Skeletal muscle satellite cell (primary cell): ENCODE data around the gene TTC3.
"Not testable (repeated sequence)": the region's sequence is repeated elsewhere in the genome, so short reads cannot be mapped to it uniquely, and the experiment has no call there.

ENCODE experiments used
- H3K27me3 ChIP-seq: 2 replicates; pipeline ENCODE4 v1.7.0; 2013; ENCODE audit warnings: low read length; ENCODE audit not compliant: control insufficient read depth, insufficient read depth
- H3K36me3 ChIP-seq: 2 replicates; pipeline ENCODE4 v1.7.0; 2013; ENCODE audit warnings: mild to moderate bottlenecking, control low read depth, low read length; ENCODE audit not compliant: insufficient read depth
- H3K4me1 ChIP-seq: 2 replicates; pipeline ENCODE4 v1.7.0; 2013; ENCODE audit warnings: low read length; ENCODE audit not compliant: control insufficient read depth, insufficient read depth
- H3K4me2 ChIP-seq: 2 replicates; pipeline ENCODE4 v1.7.0; 2013; ENCODE audit warnings: mild to moderate bottlenecking, low read length
- H3K4me3 ChIP-seq: 2 replicates; pipeline ENCODE4 v1.7.0; 2013; ENCODE audit warnings: low read length
- H3K9ac ChIP-seq: 2 replicates; pipeline ENCODE4 v1.7.0; 2013; ENCODE audit warnings: mild to moderate bottlenecking, low read depth, low read length, moderate library complexity
- H3K9me3 ChIP-seq: replicated peaks from 2 replicates; pipeline ENCODE4 v1.7.0; 2013; ENCODE audit warnings: mild to moderate bottlenecking, control low read depth, low read length

Gene TTC3

DNA sequence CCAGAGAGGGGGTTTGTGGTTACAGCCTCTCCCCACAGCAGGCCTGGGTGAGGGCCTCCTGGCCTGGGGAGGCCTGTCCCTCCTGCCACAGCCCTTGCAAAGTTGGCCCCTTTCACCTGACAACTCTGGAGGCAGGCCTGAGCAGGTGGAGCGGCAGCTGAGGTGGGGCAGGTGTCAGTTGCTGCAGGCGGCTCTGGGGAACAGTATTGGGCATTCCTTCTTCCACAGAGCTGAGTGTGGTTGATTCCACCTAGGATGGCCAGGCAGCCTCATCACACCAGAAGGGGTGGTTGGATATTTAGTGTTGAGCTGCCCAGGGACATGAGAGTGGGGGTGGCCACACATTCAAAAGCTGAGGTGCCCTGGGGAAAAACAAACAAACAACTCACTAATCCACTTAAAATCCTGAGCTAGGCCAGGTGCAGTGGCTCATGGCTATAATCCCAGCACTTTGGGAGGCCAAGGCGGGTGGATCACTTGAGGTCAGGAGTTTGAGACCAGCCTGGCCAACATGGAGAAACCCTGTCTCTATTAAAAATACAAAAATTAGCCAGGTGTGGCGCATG lies 31.3 kb upstream of the TTC3 start:
- Histone ChIP-seq H3K9me3 (no peaks in the 10 kb centered on the region), H3K9ac (no peak overlapping the region), H3K4me1 (no peaks in the 10 kb centered on the region)

DNA sequence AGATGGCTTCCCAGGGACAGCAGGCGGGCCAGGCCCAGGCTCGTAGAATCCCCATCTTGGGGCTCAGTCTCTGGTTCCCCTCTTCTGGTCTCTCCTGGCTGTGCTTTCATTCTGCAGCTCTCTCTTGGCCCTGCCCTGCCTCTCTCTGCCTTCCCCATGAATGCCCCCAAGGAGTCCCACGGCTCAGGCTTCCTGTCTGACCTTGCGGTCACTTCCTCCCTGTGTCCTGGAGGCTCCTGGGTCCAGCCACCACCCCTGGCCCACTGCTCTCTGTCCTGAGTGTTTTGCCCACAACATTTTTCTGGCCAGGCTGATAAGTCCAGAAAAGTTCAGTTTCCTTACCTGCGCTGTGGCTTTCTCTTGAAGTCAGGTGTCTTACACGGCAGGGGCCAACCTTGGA lies 29.2 kb upstream of the TTC3 start:
- Histone ChIP-seq H3K9me3 (no peaks in the 10 kb centered on the region), H3K27me3 (peaks cover 9% of the 10 kb centered on the region), H3K4me2 (no peak overlapping the region), H3K4me1 (no peaks in the 10 kb centered on the region), H3K36me3 (no peaks in the 10 kb centered on the region), H3K9ac (no peak overlapping the region), H3K4me3 (no peak overlapping the region)

More for the DNA sequence above, 31.3 kb upstream of the TTC3 start:
- peaks cover 6% of the 10 kb centered on the region for H3K27me3 ChIP-seq
- H3K4me3 ChIP-seq, result no peak overlapping the region
- H3K4me2 ChIP-seq, result no peak overlapping the region
- no peaks in the 10 kb centered on the region for H3K36me3 ChIP-seq

DNA sequence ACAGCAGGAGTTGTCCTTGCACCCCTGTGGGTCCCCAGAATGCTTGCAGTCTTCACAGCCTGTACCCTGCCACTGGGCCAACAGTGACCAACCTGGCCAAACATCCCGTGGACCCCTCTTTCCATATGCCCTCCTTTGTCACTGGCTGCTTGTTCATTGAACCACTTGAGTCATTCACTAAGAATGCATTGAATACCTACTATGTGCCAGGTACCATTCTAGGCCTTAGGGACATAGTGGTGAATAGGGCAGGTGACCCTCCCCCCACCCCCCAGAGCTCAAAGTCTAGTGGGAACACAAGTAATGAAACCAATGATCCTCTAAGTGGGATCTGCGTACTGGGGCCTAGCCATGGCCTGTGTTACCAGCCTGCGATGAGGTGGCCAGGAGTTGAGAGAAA lies 28.4 kb upstream of the TTC3 start:
- Histone ChIP-seq H3K4me3 (no peak overlapping the region), H3K4me2 (no peak overlapping the region), H3K9ac (no peak overlapping the region), H3K27me3 (peaks cover 11% of the 10 kb centered on the region), H3K4me1 (no peaks in the 10 kb centered on the region), H3K36me3 (no peaks in the 10 kb centered on the region), H3K9me3 (no peaks in the 10 kb centered on the region)

DNA sequence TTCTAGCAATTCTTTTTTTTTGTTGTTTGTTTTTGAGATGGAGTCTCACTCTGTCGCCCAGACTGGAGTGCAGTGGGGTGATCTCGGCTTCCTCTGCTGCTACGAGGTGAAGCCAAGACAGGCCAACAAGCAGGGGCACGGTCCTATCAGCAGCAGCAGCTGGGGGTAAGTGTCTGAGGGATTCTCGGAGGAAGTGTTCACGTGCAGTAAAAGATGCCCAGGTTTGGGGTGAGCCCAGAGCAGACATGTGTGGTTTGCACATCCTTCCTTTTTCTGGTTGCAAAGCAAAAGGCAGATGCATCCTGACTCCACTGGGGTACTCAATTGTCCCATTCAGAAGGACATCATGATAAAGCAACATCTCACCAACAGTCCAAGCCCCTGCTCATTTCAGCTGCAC lies 27.9 kb upstream of the TTC3 start:
- Histone ChIP-seq H3K4me1 (no peaks in the 10 kb centered on the region), H3K9me3 (no peaks in the 10 kb centered on the region), H3K36me3 (no peaks in the 10 kb centered on the region), H3K4me3 (no peak overlapping the region), H3K4me2 (no peak overlapping the region), H3K27me3 (peaks cover 11% of the 10 kb centered on the region), H3K9ac (no peak overlapping the region)

DNA sequence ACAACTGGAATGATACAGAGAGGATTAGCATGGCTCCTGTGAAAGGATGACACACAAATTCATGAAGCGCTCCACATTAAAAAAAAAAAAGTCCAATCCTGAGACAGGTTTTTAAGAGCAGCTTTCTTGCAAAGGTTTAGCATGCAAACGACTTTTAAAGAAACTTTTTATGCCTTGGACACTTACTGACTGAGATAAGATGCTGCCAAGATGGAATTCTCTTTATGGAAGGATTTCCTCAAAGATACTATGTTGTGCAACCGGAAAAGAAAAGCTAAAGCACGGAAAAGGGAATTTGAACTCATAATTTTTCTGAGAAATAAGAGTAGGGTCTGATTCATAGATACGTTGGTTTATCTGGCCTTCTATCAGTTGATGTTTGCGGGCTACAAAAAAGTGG lies 27.5 kb upstream of the TTC3 start:
- Histone ChIP-seq H3K27me3 (peaks cover 11% of the 10 kb centered on the region), H3K9me3 (no peaks in the 10 kb centered on the region), H3K36me3 (no peaks in the 10 kb centered on the region), H3K4me3 (no peak overlapping the region), H3K4me1 (no peaks in the 10 kb centered on the region), H3K9ac (no peak overlapping the region), H3K4me2 (no peak overlapping the region)

DNA sequence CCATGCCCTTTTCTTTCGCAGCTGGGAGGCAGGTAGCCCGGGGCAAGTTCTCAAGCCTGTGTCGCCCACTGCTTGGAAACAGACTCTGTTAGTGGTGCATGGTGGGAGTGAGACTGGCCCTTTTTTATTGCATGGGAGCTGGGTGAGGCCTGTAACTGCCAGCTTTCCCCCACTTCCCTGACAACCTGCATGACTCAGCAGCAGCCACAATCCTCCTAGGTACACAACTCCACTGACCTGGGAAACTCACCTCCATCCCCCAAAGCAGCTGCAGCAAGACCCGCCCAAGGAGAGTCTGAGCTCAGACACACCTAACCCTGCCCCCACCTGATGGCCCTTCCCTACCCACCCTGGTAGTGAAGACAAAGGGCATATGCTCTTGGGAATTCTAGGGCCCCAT lies 26.0 kb upstream of the TTC3 start:
- H3K9ac ChIP-seq, result no peak overlapping the region
- H3K9me3 ChIP-seq, result no peaks in the 10 kb centered on the region
- H3K4me3 ChIP-seq, result no peak overlapping the region
- no peaks in the 10 kb centered on the region for H3K4me1 ChIP-seq
- H3K27me3 ChIP-seq, result peaks cover 11% of the 10 kb centered on the region
- no peak overlapping the region for H3K4me2 ChIP-seq
- H3K36me3 ChIP-seq, result no peaks in the 10 kb centered on the region

DNA sequence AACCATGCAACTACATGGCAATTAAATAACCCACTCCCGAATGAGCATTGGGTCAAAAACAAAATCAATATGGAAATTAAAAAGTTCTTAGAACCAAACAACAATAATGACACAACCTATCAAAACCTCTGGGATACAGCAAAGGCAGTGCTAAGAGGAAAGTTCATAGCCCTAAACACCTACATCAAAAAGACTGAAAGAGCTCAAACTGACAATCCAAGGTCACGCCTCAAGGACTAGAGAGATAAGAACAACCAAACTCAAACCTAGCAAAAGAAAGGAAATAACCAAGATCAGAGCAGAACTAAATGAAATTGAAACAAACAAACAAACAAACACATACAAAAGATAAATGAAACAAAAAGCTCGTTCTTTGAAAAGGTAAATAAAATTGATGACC lies 23.3 kb upstream of the TTC3 start:
- not testable (repeated sequence) for H3K36me3 ChIP-seq

DNA sequence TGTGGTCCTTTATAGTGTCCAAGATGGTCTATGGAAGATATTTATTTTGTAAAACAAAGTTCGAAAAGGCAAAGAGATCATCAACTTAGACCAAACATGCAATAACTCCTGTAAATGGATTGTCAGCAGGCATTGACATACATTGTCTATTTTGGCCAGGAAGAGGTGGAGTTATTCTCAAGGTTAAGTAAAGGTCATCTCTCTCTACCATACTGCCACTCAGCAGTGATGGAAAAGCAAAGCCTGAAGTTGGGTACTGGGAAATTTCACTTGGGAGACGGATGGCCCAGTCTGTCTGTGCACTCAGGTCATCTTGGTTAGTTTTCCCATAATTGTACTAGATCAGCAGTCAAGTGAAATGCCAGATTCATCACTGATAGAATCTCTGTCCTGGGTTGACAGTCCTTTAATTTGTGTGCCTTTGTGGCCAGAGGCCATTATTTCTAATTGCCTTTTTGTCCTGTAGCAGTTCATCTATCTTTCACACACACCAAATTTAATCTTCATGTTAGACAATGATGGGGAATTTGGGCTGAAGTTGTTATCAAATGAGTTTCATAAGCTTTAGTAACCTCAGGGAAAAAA lies 17.7 kb upstream of the TTC3 start:
- no peaks in the 10 kb centered on the region for H3K36me3 ChIP-seq
- H3K4me3 ChIP-seq, result no peak overlapping the region
- H3K4me1 ChIP-seq, result peaks cover 5% of the 10 kb centered on the region
- no peak overlapping the region for H3K9ac ChIP-seq
- H3K4me2 ChIP-seq, result no peak overlapping the region
- peaks cover 6% of the 10 kb centered on the region for H3K27me3 ChIP-seq
- H3K9me3 ChIP-seq, result no peaks in the 10 kb centered on the region

More for the DNA sequence above, 23.3 kb upstream of the TTC3 start:
- not testable (repeated sequence) for H3K4me2 ChIP-seq, H3K9ac ChIP-seq, H3K4me3 ChIP-seq, H3K4me1 ChIP-seq, H3K9me3 ChIP-seq
- H3K27me3 ChIP-seq, result peaks cover 17% of the 10 kb centered on the region

DNA sequence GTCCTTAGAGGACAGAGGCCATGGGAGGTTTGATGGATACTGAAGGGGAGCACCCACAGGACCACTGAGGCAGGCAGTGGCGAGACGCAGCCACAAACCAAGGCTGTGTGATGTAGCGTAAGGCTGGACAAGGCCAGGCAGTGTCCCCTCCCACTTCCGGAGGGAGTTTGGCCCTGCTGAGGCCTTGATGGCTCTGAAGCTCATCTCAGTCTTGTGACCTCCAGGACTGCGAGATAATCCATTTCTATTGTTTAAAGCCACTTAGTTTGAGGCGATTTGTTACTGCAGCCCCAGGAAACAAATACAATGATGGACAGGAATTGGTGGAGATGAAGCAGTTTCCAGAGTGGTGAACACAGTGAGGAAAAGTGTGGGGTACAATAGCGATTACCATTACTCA lies 15.4 kb upstream of the TTC3 start:
- no peak overlapping the region for H3K4me3 ChIP-seq
- H3K27me3 ChIP-seq, result peaks cover 6% of the 10 kb centered on the region
- H3K4me2 ChIP-seq, result no peak overlapping the region
- no peak overlapping the region for H3K9ac ChIP-seq
- H3K9me3 ChIP-seq, result no peaks in the 10 kb centered on the region
- H3K36me3 ChIP-seq, result no peaks in the 10 kb centered on the region
- peaks cover 22% of the 10 kb centered on the region for H3K4me1 ChIP-seq

DNA sequence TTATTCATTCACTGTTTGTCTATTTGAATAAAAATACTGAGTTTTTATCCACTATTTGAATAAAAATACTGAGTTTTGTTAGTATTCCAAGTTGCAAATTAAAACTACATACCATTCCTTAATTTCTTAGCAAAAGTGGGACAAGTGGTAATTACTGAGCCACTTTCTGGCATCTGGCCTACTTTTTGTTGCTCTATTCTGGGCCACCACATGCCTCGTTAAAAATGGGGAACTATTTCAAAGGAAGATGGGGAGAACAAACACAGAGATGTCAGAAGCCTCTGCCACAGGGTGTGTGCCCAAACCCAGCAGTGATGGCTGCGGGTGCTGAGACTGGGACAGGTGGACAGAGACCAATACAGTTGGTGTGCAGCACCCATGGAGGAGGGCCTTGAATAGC lies 14.8 kb upstream of the TTC3 start:
- Histone ChIP-seq H3K4me2 (no peak overlapping the region), H3K9me3 (no peaks in the 10 kb centered on the region), H3K27me3 (peaks cover 5% of the 10 kb centered on the region), H3K4me1 (peaks cover 22% of the 10 kb centered on the region), H3K36me3 (no peaks in the 10 kb centered on the region), H3K9ac (no peak overlapping the region), H3K4me3 (no peak overlapping the region)

DNA sequence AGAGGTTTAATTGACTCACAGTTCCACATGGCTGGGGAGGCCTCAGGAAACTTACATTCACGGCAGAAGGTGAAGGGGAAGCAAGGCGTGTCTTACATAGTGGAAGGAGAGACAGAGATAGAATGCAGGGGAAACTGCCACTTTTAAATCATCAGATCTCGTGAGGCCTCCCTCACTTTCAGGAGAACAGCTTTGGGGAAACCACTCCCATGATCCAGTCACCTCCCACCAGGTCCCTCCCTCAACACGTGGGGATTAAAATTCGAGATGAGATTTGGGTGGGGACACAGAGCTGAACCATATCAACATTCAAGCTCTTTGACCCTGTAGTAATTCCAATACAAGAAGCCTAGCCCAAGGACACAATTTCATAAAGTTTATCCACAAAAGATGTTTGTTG lies 13.9 kb upstream of the TTC3 start:
- H3K36me3 ChIP-seq, result no peaks in the 10 kb centered on the region
- H3K27me3 ChIP-seq, result no peaks in the 10 kb centered on the region
- peaks cover 22% of the 10 kb centered on the region for H3K4me1 ChIP-seq
- H3K4me2 ChIP-seq, result no peak overlapping the region
- H3K9ac ChIP-seq, result no peak overlapping the region
- H3K4me3 ChIP-seq, result no peak overlapping the region
- no peaks in the 10 kb centered on the region for H3K9me3 ChIP-seq

DNA sequence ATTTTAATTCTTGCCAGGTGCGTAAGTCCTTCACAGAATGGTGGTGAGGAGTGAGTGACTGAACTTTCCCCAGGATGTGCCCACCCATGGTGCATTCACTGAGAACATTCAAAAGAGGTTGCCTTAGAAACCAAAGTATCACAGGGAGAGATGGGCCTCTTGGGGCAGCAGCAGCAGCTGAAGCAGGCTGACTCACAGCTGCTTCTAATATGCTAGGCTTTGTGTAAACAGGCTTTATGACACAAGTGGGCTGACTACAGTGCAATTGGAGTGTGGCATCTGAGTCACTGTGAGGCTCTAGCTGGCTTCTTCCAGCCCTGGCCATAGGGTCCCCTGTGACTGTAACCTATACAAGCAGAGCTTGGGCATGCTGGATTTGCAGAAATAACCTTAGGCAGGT lies 12.8 kb upstream of the TTC3 start:
- Histone ChIP-seq H3K4me3 (peak overlapping the region; percentile 6), H3K4me2 (peak overlapping the region; percentile 56), H3K27me3 (no peaks in the 10 kb centered on the region), H3K4me1 (peaks cover 22% of the 10 kb centered on the region), H3K36me3 (no peaks in the 10 kb centered on the region), H3K9me3 (no peaks in the 10 kb centered on the region), H3K9ac (peak overlapping the region; percentile 29)
